SK-N-SH (cell line): ENCODE results near the gene PBX1. TPM values are rescaled to one million over a fixed set of nuclear protein-coding genes. Genes with fewer than 3 reads are reported as not detected.

Experiments used
- CTCF ChIA-PET: fragments of 300-600, 350-600 bp; formaldehyde crosslinking; extraction: SDS; loops from one replicate; lab custom pipeline; 2021; lab: Yijun Ruan, JAX
- POLR2A ChIA-PET: fragments of 350-600 bp; sonication (Branson Sonifier 250); formaldehyde crosslinking; extraction: SDS; loops from one replicate; lab custom pipeline; 2020; ENCODE audit warnings: antibody characterized with exemption, inconsistent platforms; lab: Yijun Ruan, JAX
- DNase-seq: peaks from one replicate; pipeline ENCODE4 v3.0.0; 2012
- H2AFZ ChIP-seq: fragments of 200-600 bp; sonication (generic); 2 replicates; pipeline ENCODE4 v1.8.1; 2016; ENCODE audit warnings: antibody characterized with exemption, mild to moderate bottlenecking, low read depth
- H3F3A ChIP-seq: fragments of 200-600 bp; sonication (generic); replicated peaks from 2 replicates; pipeline ENCODE3; 2016; ENCODE audit warnings: antibody characterized with exemption, mild to moderate bottlenecking; ENCODE audit not compliant: insufficient read depth
- H3K27ac ChIP-seq, 2 experiments: fragments of 200-500 bp in 1 of 2; fragments of 200-600 bp in 1 of 2; sonication (Bioruptor generic) in 1 of 2; sonication (generic), shearing (Covaris generic) in 1 of 2; 2 replicates each; pipeline versions ENCODE4 v1.5.1 to v1.6.1; 2014 to 2016; ENCODE audit warnings: low read depth in 2 of 2, inconsistent platforms in 1 of 2, low read length in 1 of 2, mild to moderate bottlenecking in 1 of 2, mixed read lengths in 1 of 2
- H3K27me3 ChIP-seq: fragments of 200-600 bp; sonication (generic), shearing (Covaris generic); 2 replicates; pipeline ENCODE4 v1.6.1; 2016; ENCODE audit warnings: mixed run types; ENCODE audit not compliant: insufficient read depth
- H3K36me3 ChIP-seq, 2 experiments: fragments of 200-500 bp in 1 of 2; fragments of 200-600 bp in 1 of 2; sonication (Bioruptor generic) in 1 of 2; sonication (generic) in 1 of 2; replicated peaks in 1 of 2; 2 replicates each; pipeline versions ENCODE3 to v1.5.1; 2014 to 2016; ENCODE audit warnings: low read length in 1 of 2, mild to moderate bottlenecking in 1 of 2; ENCODE audit not compliant: insufficient read depth in 2 of 2, control insufficient read depth in 1 of 2
- H3K4me1 ChIP-seq, 2 experiments: fragments of 200-500 bp in 1 of 2; fragments of 200-600 bp in 1 of 2; sonication (Bioruptor generic) in 1 of 2; sonication (generic), shearing (Covaris generic) in 1 of 2; 2 replicates each; pipeline versions ENCODE4 v1.5.1 to v1.6.1; 2014 to 2016; ENCODE audit warnings: low read depth in 1 of 2, low read length in 1 of 2, mixed run types in 1 of 2; ENCODE audit not compliant: insufficient read depth in 2 of 2, control insufficient read depth in 1 of 2
- H3K4me2 ChIP-seq: fragments of 200-600 bp; sonication (generic), shearing (Covaris generic); 2 replicates; pipeline ENCODE4 v1.6.1; 2017; ENCODE audit warnings: mixed run types
- H3K4me3 ChIP-seq, 2 experiments: fragments of 200-500 bp in 1 of 2; fragments of 200-600 bp in 1 of 2; sonication (Bioruptor generic) in 1 of 2; sonication (generic), shearing (Covaris generic) in 1 of 2; 2 replicates each; pipeline versions ENCODE4 v1.5.1 to v1.8.1; 2014 to 2016; ENCODE audit warnings: low read depth in 2 of 2, inconsistent platforms in 1 of 2, low read length in 1 of 2, mild to moderate bottlenecking in 1 of 2, mixed read lengths in 1 of 2, moderate library complexity in 1 of 2
- H3K79me2 ChIP-seq: fragments of 200-600 bp; sonication (generic); 2 replicates; pipeline ENCODE4 v1.8.1; 2017; ENCODE audit warnings: mild to moderate bottlenecking; ENCODE audit not compliant: insufficient read depth
- H3K9ac ChIP-seq: fragments of 200-600 bp; sonication (generic); 2 replicates; pipeline ENCODE4 v1.6.1; 2017; ENCODE audit warnings: mixed run types
- H3K9me2 ChIP-seq: fragments of 200-600 bp; sonication (generic); 2 replicates; pipeline ENCODE4 v1.6.1; 2017; ENCODE audit warnings: mixed run types
- H3K9me3 ChIP-seq: fragments of 200-600 bp; sonication (generic); 2 replicates; pipeline ENCODE4 v1.6.1; 2017; ENCODE audit warnings: mixed run types, mild to moderate bottlenecking, moderate library complexity
- H4K20me1 ChIP-seq: fragments of 200-600 bp; sonication (generic); 2 replicates; pipeline ENCODE4 v1.6.1; 2017; ENCODE audit warnings: mild to moderate bottlenecking, mixed run types; ENCODE audit not compliant: insufficient read depth
- ELF1 ChIP-seq: IDR thresholded peaks from 2 replicates; pipeline ENCODE4 v1.4.0; 2012
- FOXJ3 ChIP-seq: sonication (generic); formaldehyde crosslinking; IDR thresholded peaks from 2 replicates; pipeline ENCODE4 v1.5.1; 2020; ENCODE audit warnings: mild to moderate bottlenecking, missing genetic modification reagents
- FOXM1 ChIP-seq: IDR thresholded peaks from 2 replicates; pipeline ENCODE4 v1.4.0; 2012; ENCODE audit warnings: low read depth, mild to moderate bottlenecking
- GATA2 ChIP-seq: sonication (generic); formaldehyde crosslinking; IDR thresholded peaks from 2 replicates; pipeline ENCODE4 v1.5.0; 2020; ENCODE audit warnings: mild to moderate bottlenecking, missing genetic modification reagents
- JUND ChIP-seq: IDR thresholded peaks from 2 replicates; pipeline ENCODE4 v1.4.0; 2012
- POLR2AphosphoS5 ChIP-seq: IDR thresholded peaks from 2 replicates; pipeline ENCODE4 v1.6.1; 2012; ENCODE audit warnings: low read depth, low read length
- RCOR1 ChIP-seq: fragments of 150-350 bp; IDR thresholded peaks from 2 replicates; pipeline ENCODE4 v1.6.1; 2017; ENCODE audit warnings: antibody characterized with exemption, low read length
- SIN3A ChIP-seq: IDR thresholded peaks from 2 replicates; pipeline ENCODE4 v1.6.1; 2012; ENCODE audit warnings: low read depth, mild to moderate bottlenecking, low read length, moderate library complexity, borderline replicate concordance
- SMC3 ChIP-seq: IDR thresholded peaks from 2 replicates; pipeline ENCODE4 v1.6.1; 2012; ENCODE audit warnings: low read depth, low read length, improper control_type of control experiment
- TCF12 ChIP-seq: IDR thresholded peaks from 2 replicates; pipeline ENCODE4 v1.4.0; 2012
- WGBS: methylation state at CpG from one replicate; pipeline ENCODE4 v1.1.6; 2017; ENCODE audit warnings: low lambda C conversion rate; 5-methylcytosine and 5-hydroxymethylcytosine counted together
- polyA plus RNA-seq, 3 experiments: library from polyadenylated mRNA; depleted of rRNA; stranded (reverse); fragments of >200 nt; gene quantifications; 2 replicates each; pipeline ENCODE4 v1.2.3, GENCODE V29; 2012
- TF ChIP-seq, protein P1 (sequence below): IDR thresholded peaks from 2 replicates; pipeline ENCODE4 v1.4.0; 2012; ENCODE audit warnings: low read depth, borderline replicate concordance
- TF ChIP-seq, protein P2 (sequence below): fragments of 200-600 bp; sonication (generic); IDR thresholded peaks from 2 replicates; pipeline ENCODE4 v1.6.1; 2017; ENCODE audit warnings: antibody characterized with exemption, mild to moderate bottlenecking, moderate library complexity
- TF ChIP-seq, protein P3 (sequence below): IDR thresholded peaks from 2 replicates; pipeline ENCODE4 v1.6.1; 2012; ENCODE audit warnings: mild to moderate bottlenecking, low read depth, low read length, moderate library complexity

PBX1 gene
- polyA plus RNA-seq, 1 of the 3 experiments (the other 2 are of a cell fraction): 27.0 TPM

DNA sequence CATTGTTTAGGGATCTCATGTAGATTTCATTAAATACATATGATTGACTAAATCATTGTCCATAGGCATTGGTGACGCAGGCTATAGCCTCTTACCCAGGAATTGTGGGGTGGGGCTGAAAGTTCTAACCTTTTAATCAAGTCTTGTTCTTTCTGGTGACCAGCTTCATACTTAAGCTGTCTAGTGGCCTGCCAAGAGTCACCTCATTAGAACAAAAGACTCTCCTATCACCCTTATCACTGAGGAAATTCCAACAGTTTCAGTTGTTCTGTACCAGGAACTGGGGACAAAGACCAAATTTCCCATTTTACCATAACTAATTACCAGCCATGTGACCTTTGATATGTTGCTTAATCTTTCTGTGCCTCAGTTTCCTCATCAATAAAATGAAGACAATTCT is 298.5 kb downstream of the PBX1 start:
- TF ChIP-seq SMC3: no peak
- no peak for TF ChIP-seq FOXM1
- TF ChIP-seq, protein P1, sequence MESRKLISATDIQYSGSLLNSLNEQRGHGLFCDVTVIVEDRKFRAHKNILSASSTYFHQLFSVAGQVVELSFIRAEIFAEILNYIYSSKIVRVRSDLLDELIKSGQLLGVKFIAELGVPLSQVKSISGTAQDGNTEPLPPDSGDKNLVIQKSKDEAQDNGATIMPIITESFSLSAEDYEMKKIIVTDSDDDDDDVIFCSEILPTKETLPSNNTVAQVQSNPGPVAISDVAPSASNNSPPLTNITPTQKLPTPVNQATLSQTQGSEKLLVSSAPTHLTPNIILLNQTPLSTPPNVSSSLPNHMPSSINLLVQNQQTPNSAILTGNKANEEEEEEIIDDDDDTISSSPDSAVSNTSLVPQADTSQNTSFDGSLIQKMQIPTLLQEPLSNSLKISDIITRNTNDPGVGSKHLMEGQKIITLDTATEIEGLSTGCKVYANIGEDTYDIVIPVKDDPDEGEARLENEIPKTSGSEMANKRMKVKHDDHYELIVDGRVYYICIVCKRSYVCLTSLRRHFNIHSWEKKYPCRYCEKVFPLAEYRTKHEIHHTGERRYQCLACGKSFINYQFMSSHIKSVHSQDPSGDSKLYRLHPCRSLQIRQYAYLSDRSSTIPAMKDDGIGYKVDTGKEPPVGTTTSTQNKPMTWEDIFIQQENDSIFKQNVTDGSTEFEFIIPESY: no peak
- no peak for TF ChIP-seq JUND
- TF ChIP-seq TCF12: no peak
- no peak for TF ChIP-seq GATA2
- TF ChIP-seq, protein P2, sequence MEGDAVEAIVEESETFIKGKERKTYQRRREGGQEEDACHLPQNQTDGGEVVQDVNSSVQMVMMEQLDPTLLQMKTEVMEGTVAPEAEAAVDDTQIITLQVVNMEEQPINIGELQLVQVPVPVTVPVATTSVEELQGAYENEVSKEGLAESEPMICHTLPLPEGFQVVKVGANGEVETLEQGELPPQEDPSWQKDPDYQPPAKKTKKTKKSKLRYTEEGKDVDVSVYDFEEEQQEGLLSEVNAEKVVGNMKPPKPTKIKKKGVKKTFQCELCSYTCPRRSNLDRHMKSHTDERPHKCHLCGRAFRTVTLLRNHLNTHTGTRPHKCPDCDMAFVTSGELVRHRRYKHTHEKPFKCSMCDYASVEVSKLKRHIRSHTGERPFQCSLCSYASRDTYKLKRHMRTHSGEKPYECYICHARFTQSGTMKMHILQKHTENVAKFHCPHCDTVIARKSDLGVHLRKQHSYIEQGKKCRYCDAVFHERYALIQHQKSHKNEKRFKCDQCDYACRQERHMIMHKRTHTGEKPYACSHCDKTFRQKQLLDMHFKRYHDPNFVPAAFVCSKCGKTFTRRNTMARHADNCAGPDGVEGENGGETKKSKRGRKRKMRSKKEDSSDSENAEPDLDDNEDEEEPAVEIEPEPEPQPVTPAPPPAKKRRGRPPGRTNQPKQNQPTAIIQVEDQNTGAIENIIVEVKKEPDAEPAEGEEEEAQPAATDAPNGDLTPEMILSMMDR: no peak
- no peak for TF ChIP-seq RCOR1
- no peak for TF ChIP-seq ELF1
- no peak for TF ChIP-seq FOXJ3 (CRISPR knock-in tag)
- TF ChIP-seq SIN3A: no peak
- TF ChIP-seq, protein P3, sequence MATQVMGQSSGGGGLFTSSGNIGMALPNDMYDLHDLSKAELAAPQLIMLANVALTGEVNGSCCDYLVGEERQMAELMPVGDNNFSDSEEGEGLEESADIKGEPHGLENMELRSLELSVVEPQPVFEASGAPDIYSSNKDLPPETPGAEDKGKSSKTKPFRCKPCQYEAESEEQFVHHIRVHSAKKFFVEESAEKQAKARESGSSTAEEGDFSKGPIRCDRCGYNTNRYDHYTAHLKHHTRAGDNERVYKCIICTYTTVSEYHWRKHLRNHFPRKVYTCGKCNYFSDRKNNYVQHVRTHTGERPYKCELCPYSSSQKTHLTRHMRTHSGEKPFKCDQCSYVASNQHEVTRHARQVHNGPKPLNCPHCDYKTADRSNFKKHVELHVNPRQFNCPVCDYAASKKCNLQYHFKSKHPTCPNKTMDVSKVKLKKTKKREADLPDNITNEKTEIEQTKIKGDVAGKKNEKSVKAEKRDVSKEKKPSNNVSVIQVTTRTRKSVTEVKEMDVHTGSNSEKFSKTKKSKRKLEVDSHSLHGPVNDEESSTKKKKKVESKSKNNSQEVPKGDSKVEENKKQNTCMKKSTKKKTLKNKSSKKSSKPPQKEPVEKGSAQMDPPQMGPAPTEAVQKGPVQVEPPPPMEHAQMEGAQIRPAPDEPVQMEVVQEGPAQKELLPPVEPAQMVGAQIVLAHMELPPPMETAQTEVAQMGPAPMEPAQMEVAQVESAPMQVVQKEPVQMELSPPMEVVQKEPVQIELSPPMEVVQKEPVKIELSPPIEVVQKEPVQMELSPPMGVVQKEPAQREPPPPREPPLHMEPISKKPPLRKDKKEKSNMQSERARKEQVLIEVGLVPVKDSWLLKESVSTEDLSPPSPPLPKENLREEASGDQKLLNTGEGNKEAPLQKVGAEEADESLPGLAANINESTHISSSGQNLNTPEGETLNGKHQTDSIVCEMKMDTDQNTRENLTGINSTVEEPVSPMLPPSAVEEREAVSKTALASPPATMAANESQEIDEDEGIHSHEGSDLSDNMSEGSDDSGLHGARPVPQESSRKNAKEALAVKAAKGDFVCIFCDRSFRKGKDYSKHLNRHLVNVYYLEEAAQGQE: no peak
- no peak for TF ChIP-seq POLR2AphosphoS5
- Histone ChIP-seq H3K9me3 (no peaks in the 10 kb centered on the region), H3K27ac (no peak overlapping the region), H3K4me1 (no peaks in the 10 kb centered on the region; a peak in 2 of 4 replicates), H2AFZ (no peak overlapping the region), H3K79me2 (no peaks in the 10 kb centered on the region), H3F3A (no peaks in the 10 kb centered on the region), H3K36me3 (no peaks in the 10 kb centered on the region), H4K20me1 (no peaks in the 10 kb centered on the region), H3K4me3 (no peak overlapping the region), H3K4me2 (no peak overlapping the region), H3K9ac (no peak overlapping the region), H3K9me2 (no peaks in the 10 kb centered on the region), H3K27me3 (no peaks in the 10 kb centered on the region)
- DNase-seq: no peak
- no CpG with 5 or more reads among the region's 1 CpG for WGBS
- ChIA-PET CTCF (no interaction called here), POLR2A (no interaction called here)
